PC-3 (cell line): ENCODE measurements around the gene AFF4.

Source experiments
- CTCF ChIP-seq: fragments of 300-600 bp; sonication (generic); conservative IDR thresholded peaks from 2 replicates; pipeline ENCODE4 v1.5.1; 2017; ENCODE audit warnings: antibody characterized with exemption, low read depth, mild to moderate bottlenecking, low read length
- EZH2 ChIP-seq: fragments of 300-600 bp; sonication (generic); IDR thresholded peaks from one replicate; pipeline ENCODE4 v1.6.1; 2017; ENCODE audit warnings: antibody characterized with exemption, mild to moderate bottlenecking, low read length; ENCODE audit not compliant: unreplicated experiment
- EZH2phosphoT487 ChIP-seq: fragments of 300-600 bp; sonication (generic); IDR thresholded peaks from 2 replicates; pipeline ENCODE4 v1.6.1; 2018; ENCODE audit warnings: mild to moderate bottlenecking, antibody characterized with exemption, low read length, borderline replicate concordance

- TF ChIP-seq CTCF (no peak), EZH2phosphoT487 (no peak), EZH2 (no peak)
Observed at GRCh38 chr5:132909702-132910101, 53.7 kb downstream of the AFF4 start.
